NCI-H1105 treated with DMSO at 0.1 percent for 48 hours (cell line): Measurements from ENCODE around the gene WNT3A.

Experiments used
- DNase-seq: peaks from one replicate; lab custom pipeline; 2025; lab: John Stamatoyannopoulos, UW

Gene WNT3A

GRCh38 chr1:228070173-228070572 lies 63.4 kb downstream of the WNT3A start:
- no peak for DNase-seq

- DNase-seq: no peak
Measured at GRCh38 chr1:228070851-228071250, 64.1 kb downstream of the WNT3A start.

GRCh38 chr1:228071839-228072657 lies 65.2 kb downstream of the WNT3A start:
- DNase-seq: no peak

- no peak for DNase-seq
Measured at GRCh38 chr1:228072658-228073043, 65.9 kb downstream of the WNT3A start.

GRCh38 chr1:228073061-228073856 lies 66.5 kb downstream of the WNT3A start:
- DNase-seq: no peak

GRCh38 chr1:228073857-228074545 lies 67.2 kb downstream of the WNT3A start:
- peak; percentile 25 for DNase-seq

- no peak for DNase-seq
Measured at GRCh38 chr1:228074954-228075730, 68.3 kb downstream of the WNT3A start.

- DNase-seq: no peak
Measured at GRCh38 chr1:228075801-228076271, 69.0 kb downstream of the WNT3A start.

- no peak for DNase-seq
Measured at GRCh38 chr1:228076796-228077430, 70.1 kb downstream of the WNT3A start.

GRCh38 chr1:228077565-228078330 lies 71.0 kb downstream of the WNT3A start:
- DNase-seq: no peak

- no peak for DNase-seq
Measured at GRCh38 chr1:228079013-228079412, 72.2 kb downstream of the WNT3A start.

GRCh38 chr1:228079601-228080263 lies 72.9 kb downstream of the WNT3A start:
- DNase-seq: no peak

- no peak for DNase-seq
Measured at GRCh38 chr1:228081144-228081543, 74.3 kb downstream of the WNT3A start.

GRCh38 chr1:228081578-228082213 lies 74.9 kb downstream of the WNT3A start:
- no peak for DNase-seq

- DNase-seq: peak; percentile 65
Measured at GRCh38 chr1:228082214-228082917, 75.6 kb downstream of the WNT3A start, which contains the start of gene ARF1. TSS of gene ARF1 (plus strand) at chr1:228082708. CDS start at chr1:228097115, 14,407 bp downstream.

GRCh38 chr1:228082918-228083870 lies 76.4 kb downstream of the WNT3A start:
- no peak for DNase-seq

GRCh38 chr1:228083871-228084278 lies 77.1 kb downstream of the WNT3A start:
- DNase-seq: no peak
